Measurements from ENCODE around the gene RBM20.

The RBM20 gene

DNA sequence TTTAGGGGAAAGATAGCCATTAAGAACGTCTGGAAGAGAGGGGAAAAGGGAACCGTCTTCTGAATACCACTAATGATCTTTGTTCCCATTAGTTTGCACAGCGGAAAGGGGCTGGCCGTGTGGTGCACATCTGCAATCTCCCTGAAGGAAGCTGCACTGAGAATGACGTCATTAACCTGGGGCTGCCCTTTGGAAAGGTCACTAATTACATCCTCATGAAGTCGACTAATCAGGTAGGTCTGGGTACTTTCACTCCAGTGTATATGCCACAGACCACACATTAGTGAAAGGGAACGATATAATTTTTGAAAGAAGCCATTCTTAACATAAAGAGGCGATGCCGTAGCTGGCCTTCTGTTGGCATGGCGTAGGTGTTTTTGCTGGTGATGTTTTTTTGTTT is 153.3 kb downstream of the RBM20 start:
- no peak for DNase-seq (ENCODE audit: low read depth in 1 of 2, low spot score in 1 of 2)
- no peak for TF ChIP-seq SPI1 (IDR thresholded peaks at IDR 0.05; ENCODE audit: borderline replicate concordance, low read depth)
- no peak for TF ChIP-seq POLR2AphosphoS5 (IDR thresholded peaks at IDR 0.05; ENCODE audit: low read depth)
- no peak for TF ChIP-seq REST (IDR thresholded peaks at IDR 0.05; ENCODE audit: insufficient replicate concordance, low read depth)
- TF ChIP-seq CTCF (IDR thresholded peaks at IDR 0.05; ENCODE audit: insufficient read depth, low read length): no peak
- no peak for TF ChIP-seq GABPA (IDR thresholded peaks at IDR 0.05; ENCODE audit: low read depth)
- no peaks in the 10 kb centered on the region for H3K27me3 ChIP-seq (ENCODE audit: insufficient read depth, poor library complexity, severe bottlenecking)
- H3K4me3 ChIP-seq (replicated peaks; ENCODE audit: insufficient read depth, low read length): no peak overlapping the region
- H3K27ac ChIP-seq (replicated peaks): no peak overlapping the region

DNA sequence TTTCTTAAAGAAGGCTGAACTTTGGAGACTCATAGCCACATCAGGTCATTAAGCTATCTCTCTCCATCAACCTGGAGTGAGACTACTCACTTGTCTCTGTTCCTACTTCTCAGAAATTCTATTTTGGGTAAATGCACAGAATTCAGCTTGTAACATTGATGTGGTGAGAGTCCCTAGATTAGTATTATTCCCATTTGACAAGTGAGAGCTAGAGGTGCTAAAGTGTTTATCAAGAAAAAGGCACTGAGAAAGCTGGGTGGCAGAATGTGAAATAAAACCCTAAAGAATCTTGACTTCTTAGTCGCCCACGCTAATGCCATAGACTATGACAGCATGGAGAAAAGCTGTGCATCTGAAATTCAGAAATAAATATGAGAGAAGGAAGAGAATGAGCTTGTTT is 154.2 kb downstream of the RBM20 start:
- Histone ChIP-seq H3K27ac (replicated peaks) (no peak overlapping the region), H3K27me3 (ENCODE audit: insufficient read depth, poor library complexity, severe bottlenecking) (no peaks in the 10 kb centered on the region), H3K4me3 (replicated peaks; ENCODE audit: insufficient read depth, low read length) (no peak overlapping the region)
- no peak for DNase-seq (ENCODE audit: low read depth in 1 of 2, low spot score in 1 of 2)
- no peak for TF ChIP-seq SPI1 (IDR thresholded peaks at IDR 0.05; ENCODE audit: borderline replicate concordance, low read depth)
- no peak for TF ChIP-seq REST (IDR thresholded peaks at IDR 0.05; ENCODE audit: insufficient replicate concordance, low read depth)
- TF ChIP-seq POLR2AphosphoS5 (IDR thresholded peaks at IDR 0.05; ENCODE audit: low read depth): no peak
- no peak for TF ChIP-seq GABPA (IDR thresholded peaks at IDR 0.05; ENCODE audit: low read depth)
- TF ChIP-seq CTCF (IDR thresholded peaks at IDR 0.05; ENCODE audit: insufficient read depth, low read length): no peak

DNA sequence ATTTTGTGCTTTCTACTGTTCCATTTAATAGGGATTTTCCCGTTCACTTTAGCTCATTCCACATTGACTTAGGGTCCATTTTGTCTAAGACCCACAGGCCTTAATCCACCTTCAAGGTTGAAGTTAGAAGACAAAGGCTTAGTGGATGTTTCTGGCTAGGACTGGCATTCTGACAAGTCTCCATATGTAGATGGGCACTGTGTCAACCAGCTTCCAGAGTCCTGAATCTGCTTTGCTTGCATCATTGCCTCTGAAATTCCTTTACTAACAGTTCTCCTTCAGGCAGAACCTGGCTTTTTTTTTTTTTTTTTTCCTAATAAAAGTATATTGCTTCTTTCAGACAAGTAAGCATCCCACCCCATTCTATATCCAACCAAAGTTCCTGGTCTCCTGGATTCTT is 158.0 kb downstream of the RBM20 start:
- Histone ChIP-seq H3K4me3 (replicated peaks; ENCODE audit: insufficient read depth, low read length) (no peak overlapping the region), H3K27me3 (ENCODE audit: insufficient read depth, poor library complexity, severe bottlenecking) (no peaks in the 10 kb centered on the region), H3K27ac (replicated peaks) (no peak overlapping the region)
- TF ChIP-seq REST (IDR thresholded peaks at IDR 0.05; ENCODE audit: insufficient replicate concordance, low read depth) (no peak), SPI1 (IDR thresholded peaks at IDR 0.05; ENCODE audit: borderline replicate concordance, low read depth) (no peak), POLR2AphosphoS5 (IDR thresholded peaks at IDR 0.05; ENCODE audit: low read depth) (no peak), CTCF (IDR thresholded peaks at IDR 0.05; ENCODE audit: insufficient read depth, low read length) (no peak), GABPA (IDR thresholded peaks at IDR 0.05; ENCODE audit: low read depth) (no peak)
- DNase-seq (ENCODE audit: low read depth in 1 of 2, low spot score in 1 of 2): no peak
